Inflammatory macrophage treated with lipopolysaccharide for 1 hour (primary cell): ENCODE data around the gene TRAIP.
A peak's percentile ranks its signal among the peaks of the same experiment; 100 is the strongest.

Experiments
- DNase-seq, 2 donors: peaks; one replicate each; pipeline ENCODE4 v3.0.0-alpha.2; 2020 to 2022

The TRAIP gene

GRCh38 chr3:49813497-49814174 lies 42.7 kb downstream of the TRAIP start, which contains the start of gene UBA7:
TSS of gene UBA7 (minus strand) at chr3:49813953. CDS start at chr3:49813787, 166 bp downstream.
- peak; percentile 78 to 80 for DNase-seq

DNA sequence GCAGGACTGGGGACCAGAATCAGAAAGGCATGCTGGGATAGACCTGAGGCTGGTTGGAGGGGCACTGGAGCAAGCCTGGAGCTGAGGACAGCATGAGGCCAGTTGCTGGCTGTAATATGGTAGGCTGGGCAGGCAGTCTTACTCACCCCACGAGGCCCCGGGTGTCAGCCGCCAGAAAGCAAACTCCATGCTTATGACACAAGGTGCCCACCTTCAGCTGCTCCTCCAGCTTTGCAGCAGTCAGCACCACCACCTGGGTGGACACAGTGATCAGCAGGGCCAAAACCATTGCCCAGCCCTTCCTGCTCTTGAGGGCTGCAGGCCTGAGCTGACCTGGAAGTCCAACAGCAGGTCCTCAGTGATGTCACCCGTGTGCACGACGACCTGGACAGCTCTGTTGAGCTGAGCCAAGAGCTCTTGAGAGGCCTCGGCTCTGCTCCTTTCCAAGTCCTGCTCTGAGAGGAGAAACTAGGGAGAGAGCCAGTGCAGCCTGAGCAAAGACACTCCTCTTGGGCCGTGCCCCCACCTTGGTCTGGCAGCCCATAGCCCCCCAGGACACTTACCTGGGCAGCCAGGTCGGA lies 43.4 kb downstream of the TRAIP start:
- DNase-seq: no peak

GRCh38 chr3:49807431-49808114 lies 48.8 kb downstream of the TRAIP start:
- DNase-seq: no peak

- DNase-seq: no peak
Measured at GRCh38 chr3:49806850-49807249, 49.5 kb downstream of the TRAIP start.

- DNase-seq: peak in 1 of 2 donors; percentile 34
Measured at GRCh38 chr3:49805897-49806701, 50.3 kb downstream of the TRAIP start.

- DNase-seq: no peak
Measured at GRCh38 chr3:49805367-49805782, 51.0 kb downstream of the TRAIP start.

DNA sequence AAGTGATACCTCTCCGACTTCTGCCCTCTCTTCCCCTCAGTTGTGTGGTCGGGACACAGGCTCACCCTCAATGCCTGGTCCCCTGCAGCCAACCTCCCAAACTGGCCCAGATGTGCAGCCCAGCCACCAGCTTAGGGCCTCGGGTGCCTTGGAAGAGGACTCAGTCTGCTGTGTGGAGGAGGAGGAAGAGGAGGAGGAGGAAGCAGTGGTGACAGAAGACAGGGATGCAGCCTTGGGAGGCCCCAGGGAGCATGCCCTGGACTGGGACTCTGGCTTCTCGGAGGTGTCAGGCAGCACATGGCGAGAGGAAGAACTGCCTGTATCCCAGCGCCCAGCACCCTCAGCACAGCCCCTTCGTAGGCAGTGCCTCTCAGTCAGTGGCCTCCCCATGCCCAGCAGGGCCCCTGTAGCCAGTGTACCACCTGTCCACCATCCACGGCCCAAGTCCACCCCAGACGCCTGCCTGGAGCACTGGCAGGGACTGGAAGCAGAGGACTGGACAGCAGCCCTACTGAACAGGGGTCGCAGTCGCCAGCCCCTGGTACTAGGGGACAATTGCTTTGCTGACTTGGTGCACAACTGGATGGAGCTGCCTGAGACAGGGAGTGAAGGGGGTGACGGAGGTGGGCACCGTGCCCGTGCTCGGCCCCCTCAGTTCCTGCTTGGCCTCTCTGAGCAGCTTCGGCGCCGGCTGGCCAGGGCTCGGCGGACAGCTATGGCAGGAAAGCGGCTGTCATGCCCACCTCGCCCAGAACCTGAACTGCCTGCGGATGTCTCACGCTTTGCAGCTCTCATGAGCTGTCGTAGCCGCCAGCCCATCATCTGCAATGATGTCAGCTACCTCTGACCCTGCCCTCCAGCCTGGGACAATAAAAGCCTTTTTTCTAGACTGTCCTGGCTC lies 52.0 kb downstream of the TRAIP start:
- DNase-seq: no peak

DNA sequence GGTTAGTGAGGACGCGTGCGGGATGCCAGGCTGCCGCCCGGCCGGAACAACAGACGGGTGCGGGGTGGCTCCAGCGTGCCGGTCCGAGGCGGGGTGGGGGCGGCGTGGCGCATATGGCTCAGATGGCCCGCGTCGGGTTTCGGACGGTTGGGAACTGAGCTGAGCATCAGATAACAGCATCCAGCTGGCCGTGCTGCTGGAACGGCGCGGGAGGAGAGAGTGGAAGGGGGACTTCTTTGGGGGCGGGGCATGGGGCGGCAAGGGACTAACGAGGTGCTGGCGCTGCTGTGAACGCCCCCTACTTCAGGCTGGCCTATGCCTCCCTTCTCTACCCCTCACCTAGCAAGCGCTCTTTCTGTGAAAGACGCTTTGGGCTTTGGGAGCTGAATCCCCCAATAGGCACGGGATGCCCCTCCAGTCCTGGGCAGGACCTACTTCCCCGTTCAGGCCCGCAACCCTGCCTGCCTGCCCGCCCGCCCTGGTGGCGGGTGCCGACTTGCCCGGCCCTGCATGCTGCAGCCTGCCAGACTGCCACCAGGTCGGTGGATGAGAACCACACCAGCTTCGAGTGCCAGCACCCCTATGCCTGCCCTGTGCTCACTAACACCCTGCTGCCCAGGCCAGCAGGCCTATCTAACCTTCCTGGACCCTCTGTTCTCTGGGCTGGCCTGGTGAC lies 52.8 kb downstream of the TRAIP start:
- no peak for DNase-seq

- peak; percentile 72 to 91 for DNase-seq
Measured at GRCh38 chr3:49802719-49803464, 53.5 kb downstream of the TRAIP start, which contains the start of gene INKA1. TSS of gene INKA1 (plus strand) at chr3:49803261. CDS start at chr3:49803393, 132 bp downstream.

- DNase-seq: no peak
Measured at GRCh38 chr3:49801160-49801559, 55.2 kb downstream of the TRAIP start.

GRCh38 chr3:49799761-49800160 lies 56.6 kb downstream of the TRAIP start, which contains the start of gene CDHR4:
TSS of gene CDHR4 (minus strand) at chr3:49799873. CDS start at chr3:49799812, 61 bp downstream.
- DNase-seq: no peak

DNA sequence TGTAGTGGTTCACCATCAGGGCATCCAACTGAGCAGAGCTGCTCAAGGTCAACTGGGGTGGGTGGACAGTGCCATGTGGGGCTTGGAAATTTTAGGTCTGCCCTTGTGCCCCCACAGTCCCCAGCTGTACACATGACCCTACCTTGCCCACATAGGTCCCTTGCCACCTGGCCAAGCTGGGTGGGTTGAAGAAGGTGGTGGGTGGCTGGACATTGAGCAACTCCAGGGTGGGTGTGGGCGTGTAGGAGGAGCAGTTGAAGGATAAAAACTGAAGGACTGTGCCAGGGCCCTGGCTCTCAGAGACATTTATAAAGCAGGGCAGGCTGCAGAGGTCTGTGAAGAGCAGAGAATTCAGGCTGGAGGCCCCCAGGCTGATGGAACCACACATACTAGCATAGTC lies 57.3 kb downstream of the TRAIP start:
- DNase-seq: no peak

- DNase-seq: no peak
Measured at GRCh38 chr3:49794926-49795905, 61.1 kb downstream of the TRAIP start.

DNA sequence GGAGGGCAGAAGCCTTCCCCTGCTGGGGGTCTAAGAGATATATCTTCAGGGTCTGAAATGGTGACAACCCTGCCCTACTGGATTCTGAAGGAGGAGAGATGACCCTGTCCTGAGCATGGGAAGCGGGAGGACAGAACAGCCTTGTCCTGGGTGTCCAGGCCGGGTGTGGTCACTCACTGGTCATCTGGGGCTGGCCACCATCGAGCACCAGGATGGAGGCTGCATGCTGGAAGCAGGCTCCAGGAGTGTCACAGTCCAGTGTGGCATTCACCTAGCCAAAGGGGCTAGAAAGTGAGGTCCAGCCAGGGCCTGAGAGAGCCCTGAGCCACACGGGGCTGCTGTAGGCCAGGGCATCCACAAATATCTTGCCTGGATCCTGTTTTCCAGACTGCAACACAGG lies 61.9 kb downstream of the TRAIP start:
- no peak for DNase-seq

- no peak for DNase-seq
Measured at GRCh38 chr3:49793486-49794085, 62.8 kb downstream of the TRAIP start.

GRCh38 chr3:49792371-49793150 lies 63.8 kb downstream of the TRAIP start:
- DNase-seq: no peak

DNA sequence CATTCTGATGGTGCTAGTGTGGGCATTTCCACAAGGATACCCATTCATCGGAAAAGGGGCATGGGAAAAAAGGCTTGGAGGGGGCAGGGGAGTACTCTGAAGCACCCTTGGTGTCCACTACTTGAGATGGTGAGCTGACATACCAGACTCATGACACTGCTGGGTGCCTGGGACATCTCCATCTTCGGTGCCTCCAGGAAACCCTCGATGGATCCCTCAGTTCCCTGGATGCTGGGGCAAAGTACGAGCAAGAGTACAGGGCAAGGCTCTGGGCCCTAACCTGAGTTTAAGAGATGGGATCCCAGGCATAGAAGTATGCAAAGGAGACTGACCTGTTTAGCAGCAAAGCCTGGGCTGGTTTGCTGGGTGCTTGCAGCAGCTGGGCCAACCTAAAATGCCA lies 64.8 kb downstream of the TRAIP start:
- no peak for DNase-seq
